Endothelial cell (in vitro differentiated cells): Measurements from ENCODE around the gene PRPF19. TPM values are rescaled to one million over a fixed set of nuclear protein-coding genes. Genes with fewer than 3 reads are reported as not detected.

Source experiments
- DNase-seq: peaks from one replicate; pipeline ENCODE4 v3.0.0; 2021; ENCODE audit warnings: low spot score
- H3K27ac Mint-ChIP-seq: one replicate; pipeline ENCODE4 v1.8.0; 2021; ENCODE audit warnings: mixed read lengths, inconsistent platforms; ENCODE audit not compliant: unreplicated experiment
- H3K27me3 Mint-ChIP-seq: one replicate; pipeline ENCODE4 v1.8.0; 2021; ENCODE audit warnings: mild to moderate bottlenecking, moderate library complexity, mixed read lengths, inconsistent platforms; ENCODE audit not compliant: unreplicated experiment
- H3K36me3 Mint-ChIP-seq: one replicate; pipeline ENCODE4 v1.8.0; 2021; ENCODE audit warnings: mild to moderate bottlenecking, low read depth, mixed read lengths, inconsistent platforms; ENCODE audit not compliant: unreplicated experiment
- H3K4me1 Mint-ChIP-seq: one replicate; pipeline ENCODE4 v1.8.0; 2021; ENCODE audit warnings: mild to moderate bottlenecking, mixed read lengths, inconsistent platforms; ENCODE audit not compliant: unreplicated experiment
- H3K4me3 Mint-ChIP-seq: one replicate; pipeline ENCODE4 v1.8.0; 2021; ENCODE audit warnings: mild to moderate bottlenecking, mixed read lengths, inconsistent platforms; ENCODE audit not compliant: unreplicated experiment
- H3K9me3 Mint-ChIP-seq: one replicate; pipeline ENCODE4 v1.8.0; 2021; ENCODE audit warnings: mixed read lengths, inconsistent platforms; ENCODE audit not compliant: unreplicated experiment
- CTCF ChIP-seq: fragments of 200-600 bp; sonication (generic); IDR thresholded peaks from one replicate; pipeline ENCODE4 v1.5.0; 2021; ENCODE audit warnings: antibody characterized with exemption; ENCODE audit not compliant: unreplicated experiment
- total RNA-seq: library from RNA; stranded (reverse); fragmentation: NEBNext Ultra II Directional; extraction: Animal tissue kit (Norgen Biotek cat#: 25700); gene quantifications from one replicate; pipeline ENCODE4 v1.2.1, GENCODE V29; 2021; ENCODE audit not compliant: unreplicated experiment

Gene PRPF19
- total RNA-seq, 1 donor from 2014 or later, result 163 TPM

- Mint-ChIP-seq H3K4me3 (no peak overlapping the region), H3K36me3 (peaks cover 16% of the 10 kb centered on the region)
Measured at GRCh38 chr11:60847281-60847680, 59.1 kb downstream of the PRPF19 start.

DNA sequence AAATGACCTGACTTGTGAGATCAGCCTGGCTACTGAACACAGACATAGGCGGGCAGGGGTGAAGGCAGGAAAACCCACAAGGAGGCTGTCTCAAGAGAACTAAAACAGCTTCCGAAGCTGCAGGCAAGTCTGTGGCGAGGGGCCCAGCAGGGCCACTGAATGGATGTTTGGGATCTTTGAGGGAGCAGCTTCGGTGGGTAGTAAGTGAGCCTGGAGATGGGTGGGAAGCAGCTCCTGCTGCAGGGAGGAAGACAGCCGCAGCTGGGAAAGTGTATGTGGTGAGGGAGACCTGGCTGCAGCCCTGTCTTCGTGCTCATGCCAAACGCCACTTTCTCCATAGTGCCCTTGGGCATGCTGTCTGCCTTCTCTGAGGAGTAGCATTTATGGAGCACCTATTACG, 61.0 kb downstream of the PRPF19 start:
- Mint-ChIP-seq H3K9me3 (no peaks in the 10 kb centered on the region), H3K27me3 (peaks cover 3% of the 10 kb centered on the region), H3K36me3 (peaks cover 13% of the 10 kb centered on the region), H3K27ac (peak overlapping the region; percentile 54), H3K4me1 (peaks cover 33% of the 10 kb centered on the region), H3K4me3 (peak overlapping the region; percentile 53)
- no peak for TF ChIP-seq CTCF
- DNase-seq, result no peak

More at GRCh38 chr11:60847281-60847680, 59.1 kb downstream of the PRPF19 start:
- H3K9me3 Mint-ChIP-seq, result no peaks in the 10 kb centered on the region
- no peak for DNase-seq
- no peak for TF ChIP-seq CTCF
- H3K27me3 Mint-ChIP-seq, result peaks cover 4% of the 10 kb centered on the region
- peaks cover 25% of the 10 kb centered on the region for H3K4me1 Mint-ChIP-seq
- H3K27ac Mint-ChIP-seq, result no peak overlapping the region

GRCh38 chr11:60844870-60845221, 61.5 kb downstream of the PRPF19 start:
- Mint-ChIP-seq H3K4me1 (peaks cover 33% of the 10 kb centered on the region), H3K27me3 (peaks cover 5% of the 10 kb centered on the region), H3K4me3 (peak overlapping the region; percentile 42), H3K27ac (peak overlapping the region; percentile 54), H3K9me3 (no peaks in the 10 kb centered on the region), H3K36me3 (peaks cover 13% of the 10 kb centered on the region)
- no peak for TF ChIP-seq CTCF
- DNase-seq, result no peak

GRCh38 chr11:60844045-60844869, 62.1 kb downstream of the PRPF19 start:
- peaks cover 33% of the 10 kb centered on the region for H3K4me1 Mint-ChIP-seq
- peak overlapping the region; percentile 49 for H3K27ac Mint-ChIP-seq
- peak overlapping the region; percentile 42 for H3K4me3 Mint-ChIP-seq
- TF ChIP-seq CTCF, result no peak
- H3K27me3 Mint-ChIP-seq, result peaks cover 8% of the 10 kb centered on the region
- H3K36me3 Mint-ChIP-seq, result peaks cover 13% of the 10 kb centered on the region
- H3K9me3 Mint-ChIP-seq, result no peaks in the 10 kb centered on the region
- DNase-seq, result no peak
